ENCODE measurements around the gene HEG1. TPM values are rescaled to one million over a fixed set of nuclear protein-coding genes. Genes with fewer than 3 reads are reported as not detected.

Gene HEG1
- total and polyA plus RNA-seq, 2 of the 4 experiments (the other 2 are of a cell fraction) = 25.6 to 43.4 TPM

- TF ChIP-seq RAD21 (IDR thresholded peaks at IDR 0.05; ENCODE audit: low read length) = no peak
Measured at GRCh38 chr3:125069968-125070745, 14.4 kb upstream of the HEG1 start (continued).

DNA sequence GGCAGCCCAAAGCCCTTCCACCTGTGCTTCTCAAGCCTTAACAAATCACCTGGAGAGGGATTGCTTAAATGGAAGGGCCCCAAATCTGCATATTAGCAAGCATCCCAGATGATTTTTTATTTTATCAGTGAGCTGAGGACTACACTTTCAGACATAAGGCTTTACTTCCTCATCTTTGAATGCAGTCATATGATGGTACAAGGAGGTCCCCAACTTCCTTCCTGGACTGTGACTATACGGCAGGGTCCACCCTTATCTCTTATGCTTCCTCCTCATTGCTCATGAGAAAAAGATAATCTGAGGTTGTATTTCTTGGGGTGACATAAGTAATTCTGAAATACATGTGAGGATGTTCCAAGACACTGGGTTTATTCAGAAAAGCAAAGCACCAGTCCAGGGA lies 13.7 kb upstream of the HEG1 start:
- no peak overlapping the region for H2AK9ac ChIP-seq (replicated peaks; ENCODE audit: low read depth, low read length, poor library complexity)
- no peak overlapping the region for H4K5ac ChIP-seq (ENCODE audit: low read depth, low read length)
- peak overlapping the region; percentile 53; the same call in 1 of the 2 replicates for H4K91ac ChIP-seq (ENCODE audit: insufficient read depth, low read depth, low read length)
- H2AFZ ChIP-seq (replicated peaks; ENCODE audit: low read length, poor library complexity) = no peak overlapping the region
- dilution Hi-C loops (cut with HindIII; ENCODE audit: low sequenced_read_pairs, unreplicated experiment) = no loop called here
- H3K27ac ChIP-seq (ENCODE audit: insufficient read depth, low read length) = no peak overlapping the region
- ChIA-PET POLR2A (ENCODE audit: unreplicated experiment) (no interaction called here), CTCF (no interaction called here)
- no peaks in the 10 kb centered on the region for H3K36me3 ChIP-seq (ENCODE audit: control insufficient read depth, insufficient read depth, low read length)
- no peak overlapping the region for H3K56ac ChIP-seq (ENCODE audit: extremely low read depth, insufficient read depth, low read length)
- in situ Hi-C loops (cut with MboI; ENCODE audit: low sequenced_read_pairs) = no loop called here
- no peak overlapping the region; the same call in 1 of the 2 replicates for H3K18ac ChIP-seq (ENCODE audit: low read depth, low read length)
- no peak overlapping the region for H2BK5ac ChIP-seq (ENCODE audit: low read depth, low read length, poor library complexity, severe bottlenecking)
- H3K27me3 ChIP-seq (ENCODE audit: control insufficient read depth, insufficient read depth, low read length) = no peaks in the 10 kb centered on the region
- 0 out of 2 replicates have a peak overlapping the region, but pooled peaks have one; percentile 46 for H3K23ac ChIP-seq (ENCODE audit: low read depth, low read length)
- DNase-seq (no peak), ATAC-seq (ENCODE audit: low read depth) (no peak)
- H2AK5ac ChIP-seq (ENCODE audit: low read depth, low read length) = peak overlapping the region; percentile 75; the same call in 1 of the 2 replicates
- peaks cover 16% of the 10 kb centered on the region for H3K4me1 ChIP-seq (ENCODE audit: control insufficient read depth, insufficient read depth, low read length)
- H2BK15ac ChIP-seq (ENCODE audit: low read depth, low read length) = no peak overlapping the region; the same call in 1 of the 3 replicates
- whole genome bisulfite sequencing, 2 experiments (ENCODE audit: extremely low coverage in 2 of 2, insufficient read length in 1 of 2) = no CpG with 5 or more reads among the region's 1 CpG
- H4K20me1 ChIP-seq (ENCODE audit: insufficient read depth, low read length) = no peaks in the 10 kb centered on the region
- H4K8ac ChIP-seq (ENCODE audit: low read depth in 2 of 2, low read length in 2 of 2) = 0 out of 4 replicates have a peak overlapping the region, but pooled peaks of 1 of the 2 experiments have one; percentile 9
- peak overlapping the region; percentile 16; the same call in 1 of the 2 replicates for H2BK20ac ChIP-seq (ENCODE audit: low read depth, low read length)
- intact Hi-C loops (cut with micrococcal nuclease) = no loop called here
- no peaks in the 10 kb centered on the region for H3K79me1 ChIP-seq (ENCODE audit: low read depth in 1 of 2, low read length in 2 of 2)
- peak overlapping the region; percentile 34; the same call in 1 of the 2 replicates for H2BK120ac ChIP-seq (ENCODE audit: low read depth, low read length)
- H3K4ac ChIP-seq (ENCODE audit: low read depth, low read length) = peak overlapping the region; percentile 40; the same call in 1 of the 2 replicates
- no peaks in the 10 kb centered on the region for H3K9me3 ChIP-seq (ENCODE audit: control insufficient read depth, insufficient read depth, low read length)
- no peak overlapping the region for H3K4me3 ChIP-seq (ENCODE audit: insufficient read depth, low read depth, low read length)
- no TSS peak for BruUV-seq (replicated peaks)
- no peak overlapping the region for H3K4me2 ChIP-seq (ENCODE audit: low read depth, low read length)
- H3K9ac ChIP-seq (ENCODE audit: low read depth, low read length) = no peak overlapping the region
- peaks cover 5% of the 10 kb centered on the region for H3K9me1 ChIP-seq (ENCODE audit: insufficient read depth, low read length)
- no peak overlapping the region; the same call in 1 of the 2 replicates for H3K14ac ChIP-seq (replicated peaks; ENCODE audit: low read depth, low read length)
- TF ChIP-seq MAZ (IDR thresholded peaks at IDR 0.05; ENCODE audit: borderline replicate concordance, low read depth, low read length) (no peak), NFE2L2 (IDR thresholded peaks at IDR 0.05; ENCODE audit: low read depth, low read length) (no peak), RAD21 (IDR thresholded peaks at IDR 0.05; ENCODE audit: low read length) (no peak), CTCF (conservative IDR thresholded peaks at IDR 0.05; ENCODE audit: low read depth, low read length) (no peak), RCOR1 (IDR thresholded peaks at IDR 0.05; ENCODE audit: insufficient replicate concordance, low read length) (no peak), MAFK (IDR thresholded peaks at IDR 0.05; ENCODE audit: low read depth, low read length) (no peak), USF2 (IDR thresholded peaks at IDR 0.05; ENCODE audit: low read depth, low read length) (no peak), CEBPB (IDR thresholded peaks at IDR 0.05; ENCODE audit: low read depth, low read length) (no peak), BHLHE40 (IDR thresholded peaks at IDR 0.05; ENCODE audit: low read depth, low read length) (no peak), MXI1 (IDR thresholded peaks at IDR 0.05; ENCODE audit: borderline replicate concordance, low read depth, low read length) (no peak), POLR2A (IDR thresholded peaks at IDR 0.05; ENCODE audit: low read depth, low read length) (no peak)
- TF ChIP-seq, protein P1, sequence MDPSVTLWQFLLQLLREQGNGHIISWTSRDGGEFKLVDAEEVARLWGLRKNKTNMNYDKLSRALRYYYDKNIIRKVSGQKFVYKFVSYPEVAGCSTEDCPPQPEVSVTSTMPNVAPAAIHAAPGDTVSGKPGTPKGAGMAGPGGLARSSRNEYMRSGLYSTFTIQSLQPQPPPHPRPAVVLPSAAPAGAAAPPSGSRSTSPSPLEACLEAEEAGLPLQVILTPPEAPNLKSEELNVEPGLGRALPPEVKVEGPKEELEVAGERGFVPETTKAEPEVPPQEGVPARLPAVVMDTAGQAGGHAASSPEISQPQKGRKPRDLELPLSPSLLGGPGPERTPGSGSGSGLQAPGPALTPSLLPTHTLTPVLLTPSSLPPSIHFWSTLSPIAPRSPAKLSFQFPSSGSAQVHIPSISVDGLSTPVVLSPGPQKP (IDR thresholded peaks at IDR 0.05; ENCODE audit: borderline replicate concordance, low read depth, low read length) = no peak
